OCI-LY1 (cell line): ENCODE data around the gene HDAC2.

ENCODE experiments used
- H2AFZ ChIP-seq: fragments of 200-600 bp; sonication (generic), shearing (Covaris generic); 2 replicates; pipeline ENCODE4 v1.6.0; 2014; ENCODE audit warnings: antibody characterized with exemption, mild to moderate bottlenecking, low read length
- H3F3A ChIP-seq: fragments of 200-600 bp; sonication (generic), shearing (Covaris generic); 2 replicates; pipeline ENCODE4 v1.6.0; 2014; ENCODE audit warnings: mild to moderate bottlenecking, antibody characterized with exemption, low read length, moderate library complexity; ENCODE audit not compliant: insufficient read depth
- H3K27ac ChIP-seq: fragments of 200-600 bp; sonication (generic); 2 replicates; pipeline ENCODE4 v1.5.1; 2014; ENCODE audit warnings: low read length, mixed run types, mild to moderate bottlenecking, low read depth; ENCODE audit not compliant: poor library complexity, severe bottlenecking
- H3K27me3 ChIP-seq: fragments of 200-600 bp; sonication (generic); 2 replicates; pipeline ENCODE4 v1.6.0; 2014; ENCODE audit warnings: antibody characterized with exemption, mild to moderate bottlenecking, low read length, moderate library complexity; ENCODE audit not compliant: insufficient read depth
- H3K36me3 ChIP-seq: fragments of 200-600 bp; sonication (generic); 2 replicates; pipeline ENCODE4 v1.6.1; 2014; ENCODE audit warnings: mild to moderate bottlenecking, antibody characterized with exemption, low read length, moderate library complexity, mixed read lengths; ENCODE audit not compliant: insufficient read depth
- H3K4me1 ChIP-seq: fragments of 200-600 bp; sonication (generic); 2 replicates; pipeline ENCODE4 v1.5.1; 2014; ENCODE audit warnings: mild to moderate bottlenecking, low read length, moderate library complexity; ENCODE audit not compliant: insufficient read depth, severe bottlenecking
- H3K4me2 ChIP-seq: fragments of 200-600 bp; sonication (generic), shearing (Covaris generic); 2 replicates; pipeline ENCODE4 v1.6.1; 2014; ENCODE audit warnings: low read length
- H3K4me3 ChIP-seq: fragments of 200-600 bp; sonication (generic); 2 replicates; pipeline ENCODE4 v1.5.1; 2014; ENCODE audit warnings: low read length, low read depth, mild to moderate bottlenecking, mixed read lengths; ENCODE audit not compliant: poor library complexity, severe bottlenecking
- H3K79me2 ChIP-seq: fragments of 200-600 bp; shearing (Covaris generic); 2 replicates; pipeline ENCODE4 v1.6.1; 2016; ENCODE audit warnings: mixed run types, low read length, mixed read lengths; ENCODE audit not compliant: insufficient read depth
- H3K9ac ChIP-seq: fragments of 200-600 bp; sonication (generic), shearing (Covaris generic); 2 replicates; pipeline ENCODE4 v1.6.1; 2014; ENCODE audit warnings: mild to moderate bottlenecking, low read length, mixed read lengths
- H3K9me2 ChIP-seq: fragments of 200-600 bp; sonication (generic), shearing (Covaris generic); 2 replicates; pipeline ENCODE4 v1.6.1; 2014; ENCODE audit warnings: low read depth, mild to moderate bottlenecking, low read length, mixed read lengths
- H3K9me3 ChIP-seq: fragments of 200-600 bp; shearing (Covaris generic); 2 replicates; pipeline ENCODE4 v1.6.1; 2014; ENCODE audit warnings: low read length, mixed read lengths
- H4K20me1 ChIP-seq: fragments of 200-600 bp; sonication (generic), shearing (Covaris generic); 2 replicates; pipeline ENCODE4 v1.6.0; 2016; ENCODE audit warnings: mild to moderate bottlenecking, low read length; ENCODE audit not compliant: insufficient read depth
- CTCF ChIP-seq: fragments of 200-600 bp; sonication (generic), shearing (Covaris generic); IDR thresholded peaks from 2 replicates; pipeline ENCODE4 v1.5.1; 2017; ENCODE audit warnings: mild to moderate bottlenecking, antibody characterized with exemption, low read length, moderate library complexity, mixed read lengths
- EZH2 ChIP-seq: fragments of 200-600 bp; sonication (generic), shearing (Covaris generic); IDR thresholded peaks from 2 replicates; pipeline ENCODE4 v1.8.0; 2017; ENCODE audit warnings: borderline replicate concordance, mixed run types, mild to moderate bottlenecking, antibody characterized with exemption, low read length, moderate library complexity, mixed read lengths

HDAC2 gene

GRCh38 chr6:113894712-113895674, 76.0 kb downstream of the HDAC2 start:
- Histone ChIP-seq H3K27me3 (no peaks in the 10 kb centered on the region), H3K79me2 (no peaks in the 10 kb centered on the region), H3K4me2 (no peak overlapping the region), H4K20me1 (no peaks in the 10 kb centered on the region), H3K4me3 (no peak overlapping the region), H3K9me2 (no peaks in the 10 kb centered on the region), H3F3A (no peaks in the 10 kb centered on the region), H3K9ac (no peak overlapping the region), H3K9me3 (no peaks in the 10 kb centered on the region), H3K27ac (no peak overlapping the region), H3K4me1 (no peaks in the 10 kb centered on the region), H3K36me3 (no peaks in the 10 kb centered on the region), H2AFZ (no peak overlapping the region)
- TF ChIP-seq CTCF (no peak), EZH2 (no peak)

- Histone ChIP-seq H3K36me3 (no peaks in the 10 kb centered on the region), H3K79me2 (no peaks in the 10 kb centered on the region), H3F3A (no peaks in the 10 kb centered on the region), H3K27ac (no peak overlapping the region), H3K9ac (no peak overlapping the region), H3K4me3 (no peak overlapping the region), H4K20me1 (no peaks in the 10 kb centered on the region), H3K9me2 (no peaks in the 10 kb centered on the region), H3K4me1 (no peaks in the 10 kb centered on the region), H3K27me3 (no peaks in the 10 kb centered on the region), H2AFZ (no peak overlapping the region), H3K4me2 (no peak overlapping the region), H3K9me3 (no peaks in the 10 kb centered on the region)
- TF ChIP-seq EZH2 (no peak), CTCF (no peak)
These were observed 77.1 kb downstream of the HDAC2 start for GRCh38 chr6:113893866-113894265.

- Histone ChIP-seq H3K9me3 (no peaks in the 10 kb centered on the region), H4K20me1 (no peaks in the 10 kb centered on the region), H3K9me2 (no peaks in the 10 kb centered on the region), H3K36me3 (no peaks in the 10 kb centered on the region), H3F3A (no peaks in the 10 kb centered on the region), H3K4me2 (no peak overlapping the region), H3K27ac (no peak overlapping the region), H3K9ac (no peak overlapping the region), H3K4me1 (no peaks in the 10 kb centered on the region), H3K27me3 (no peaks in the 10 kb centered on the region), H2AFZ (no peak overlapping the region), H3K4me3 (no peak overlapping the region), H3K79me2 (no peaks in the 10 kb centered on the region)
- TF ChIP-seq EZH2 = no peak
- no peak for TF ChIP-seq CTCF
These were observed 77.5 kb downstream of the HDAC2 start for GRCh38 chr6:113893451-113893850.
